HG02970 (cell line): ENCODE results near the gene CRYBG1.
"Not testable (repeated sequence)": the region's sequence is repeated elsewhere in the genome, so short reads cannot be mapped to it uniquely, and the experiment has no call there.

Experiments
- ATAC-seq: cut with Tn5 transposase; IDR thresholded peaks from one replicate; pipeline ENCODE4 v1.9.1; 2021; ENCODE audit warnings: mild to moderate bottlenecking, moderate library complexity, moderate number of reproducible peaks; ENCODE audit not compliant: unreplicated experiment, low FRiP score

CRYBG1 gene

GRCh38 chr6:106546691-106547414 lies 186.3 kb downstream of the CRYBG1 start:
- ATAC-seq: no peak

DNA sequence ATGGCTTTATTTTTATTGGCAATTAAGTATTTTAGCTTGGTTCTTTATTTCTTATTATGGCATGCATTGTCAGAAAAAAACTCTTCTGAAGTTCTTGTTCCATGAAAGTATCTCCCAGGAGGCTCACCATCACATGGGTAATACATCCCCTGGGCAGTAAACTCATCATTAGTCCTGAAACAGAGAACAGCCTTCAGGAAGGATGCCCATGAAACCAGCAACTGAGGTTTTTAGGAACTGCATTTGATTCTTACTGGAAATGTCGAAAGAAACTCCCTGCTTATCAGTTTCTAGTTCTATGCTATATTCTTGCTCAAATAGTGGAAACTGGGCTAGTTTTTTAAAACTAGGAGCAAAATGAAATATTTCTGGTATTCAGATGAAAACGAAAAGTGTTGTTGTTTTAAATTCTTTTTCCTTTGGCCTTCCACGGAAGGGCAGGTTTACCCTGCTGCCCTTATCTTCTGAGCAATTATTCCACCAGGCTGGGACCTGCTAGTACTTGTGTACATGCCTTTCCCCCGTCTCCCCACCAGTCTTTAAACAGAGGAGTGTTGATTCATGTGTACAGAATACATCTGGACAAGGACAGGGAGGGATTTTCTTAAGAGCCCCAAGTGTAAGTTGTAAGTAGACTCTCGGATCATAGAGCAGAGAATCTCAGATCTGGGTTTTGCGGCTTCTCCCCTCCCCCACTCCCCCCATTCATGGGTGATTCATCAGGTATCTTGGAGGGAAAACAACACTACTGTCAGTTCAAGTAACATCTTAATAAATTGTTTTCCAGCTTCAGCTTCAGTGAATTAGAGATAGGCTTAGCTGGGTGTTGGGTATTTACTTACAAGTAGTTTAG lies 187.3 kb downstream of the CRYBG1 start:
- ATAC-seq: no peak

GRCh38 chr6:106548926-106549455 lies 188.5 kb downstream of the CRYBG1 start:
- not testable (repeated sequence) for ATAC-seq

GRCh38 chr6:106549521-106549920 lies 189.0 kb downstream of the CRYBG1 start:
- no peak for ATAC-seq

DNA sequence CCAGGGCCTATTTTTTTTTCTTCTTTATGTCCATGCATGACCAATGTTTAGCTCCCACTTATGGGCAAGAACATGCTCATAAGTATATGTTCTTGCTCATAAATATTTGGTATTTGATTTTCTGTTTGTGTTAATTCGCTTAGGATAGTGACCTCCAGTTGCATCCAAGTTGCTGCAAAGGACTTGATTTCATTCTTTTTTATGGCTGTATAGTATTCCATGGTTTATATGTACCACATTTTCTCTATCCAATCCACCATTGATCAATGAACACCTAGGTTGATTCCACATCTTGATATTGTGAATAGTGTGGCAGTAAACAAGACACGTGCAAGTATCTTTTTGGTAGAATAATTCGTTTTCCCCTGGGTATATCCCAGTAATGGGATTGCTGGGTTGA lies 190.6 kb downstream of the CRYBG1 start:
- no peak for ATAC-seq

DNA sequence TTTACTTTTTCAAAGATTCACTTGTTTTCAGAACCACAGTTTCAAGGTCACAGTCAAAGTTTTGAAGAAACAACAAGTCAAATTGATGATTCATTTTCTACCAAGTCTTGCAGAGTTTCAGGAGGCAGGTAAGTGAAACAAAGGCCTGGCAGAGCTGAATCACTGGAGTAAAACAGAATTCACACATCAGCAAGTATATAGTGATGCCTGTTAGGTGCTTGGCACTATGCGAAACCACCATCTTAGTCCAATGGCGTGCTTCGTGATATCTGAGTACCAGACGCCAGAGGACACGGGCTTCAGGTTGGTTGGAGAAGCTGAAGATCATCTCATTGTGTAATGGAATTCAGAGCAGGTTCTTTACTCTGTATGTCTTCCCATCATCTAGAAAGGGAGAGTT lies 192.9 kb downstream of the CRYBG1 start:
- no peak for ATAC-seq

GRCh38 chr6:106555767-106556166 lies 195.2 kb downstream of the CRYBG1 start:
- no peak for ATAC-seq

GRCh38 chr6:106556368-106556960 lies 195.9 kb downstream of the CRYBG1 start:
- no peak for ATAC-seq

DNA sequence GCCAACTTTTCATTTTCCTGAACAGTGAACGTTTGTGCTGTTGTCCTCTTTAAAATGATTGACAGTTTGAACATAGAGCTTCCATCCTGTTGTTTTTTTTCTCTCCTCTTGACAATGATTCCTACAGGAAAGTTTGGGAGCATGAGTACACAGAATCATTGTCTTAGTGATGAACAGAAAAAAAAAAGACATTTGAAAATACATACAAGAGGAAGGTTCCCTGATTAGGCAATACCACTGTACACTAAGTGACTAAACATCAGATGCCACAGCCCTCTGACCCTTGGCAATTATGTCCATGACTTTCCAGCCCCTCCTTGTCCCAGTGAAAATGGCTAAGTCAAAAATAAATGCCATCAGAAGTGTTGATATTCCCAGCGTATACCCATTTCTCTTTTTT lies 197.3 kb downstream of the CRYBG1 start:
- ATAC-seq: no peak

DNA sequence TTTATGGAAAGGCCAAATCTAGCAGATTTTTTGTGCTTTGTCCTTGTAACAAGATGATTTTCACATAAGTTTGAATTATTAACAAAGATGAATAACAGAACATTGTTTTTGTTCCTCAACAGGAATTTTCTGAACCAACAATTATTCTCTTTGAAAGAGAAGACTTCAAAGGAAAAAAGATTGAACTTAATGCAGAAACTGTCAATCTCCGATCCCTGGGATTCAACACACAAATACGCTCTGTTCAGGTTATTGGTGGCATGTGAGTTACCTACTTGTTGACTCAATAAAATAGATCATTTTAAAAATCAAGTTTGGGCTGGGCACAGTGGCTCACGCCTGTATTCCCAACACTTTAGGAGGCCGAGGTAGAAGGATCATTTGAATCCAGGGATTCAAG lies 197.8 kb downstream of the CRYBG1 start:
- no peak for ATAC-seq

DNA sequence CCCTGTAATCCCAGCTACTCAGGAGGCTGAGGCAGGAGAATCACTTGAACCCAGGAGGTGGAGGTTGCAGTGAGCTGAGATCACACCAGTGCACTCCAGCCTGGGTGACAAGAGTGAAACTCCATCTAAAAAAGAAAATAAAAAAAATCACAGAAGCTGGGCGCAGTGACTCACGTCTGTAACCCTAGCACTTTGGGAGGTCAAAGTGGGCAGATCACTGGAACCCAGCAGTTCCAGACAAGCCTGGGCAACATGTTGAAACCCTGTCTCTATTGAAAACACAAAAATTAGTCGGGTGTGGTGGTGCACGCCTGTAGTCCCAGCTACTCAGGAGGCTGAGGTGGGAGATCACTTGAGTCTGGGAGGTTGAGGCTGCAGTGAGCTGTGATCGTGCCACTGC lies 199.1 kb downstream of the CRYBG1 start:
- not testable (repeated sequence) for ATAC-seq

DNA sequence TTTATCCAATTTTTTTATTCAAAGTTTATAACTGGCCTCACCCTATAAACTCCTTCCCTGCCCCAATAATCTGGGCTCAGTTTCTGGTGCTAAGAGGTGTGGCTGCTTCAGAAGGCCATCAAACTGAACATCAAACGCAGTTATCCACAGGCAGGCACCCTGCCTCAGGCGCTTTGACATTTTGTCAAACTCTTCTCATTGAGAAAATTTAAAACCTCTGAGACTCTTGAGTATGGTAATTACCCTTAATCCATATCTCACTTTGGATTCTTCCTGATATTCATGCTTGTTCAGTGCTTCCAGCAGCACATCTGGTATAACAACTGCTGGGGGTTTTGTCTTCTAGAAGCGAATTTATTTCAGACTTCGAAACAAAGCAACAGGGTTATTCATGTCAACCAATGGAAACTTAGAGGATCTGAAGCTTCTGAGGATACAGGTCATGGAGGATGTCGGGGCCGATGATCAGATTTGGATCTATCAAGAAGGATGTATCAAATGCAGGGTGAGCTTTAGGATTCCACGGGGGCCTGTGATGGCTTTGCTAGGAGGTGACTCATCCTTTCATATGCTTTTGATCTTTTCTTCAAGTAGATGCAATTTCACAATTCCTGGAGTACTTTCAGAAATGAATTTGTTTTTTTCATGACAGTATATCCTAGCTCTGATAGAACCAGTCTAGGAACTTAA lies 200.6 kb downstream of the CRYBG1 start:
- ATAC-seq: no peak

DNA sequence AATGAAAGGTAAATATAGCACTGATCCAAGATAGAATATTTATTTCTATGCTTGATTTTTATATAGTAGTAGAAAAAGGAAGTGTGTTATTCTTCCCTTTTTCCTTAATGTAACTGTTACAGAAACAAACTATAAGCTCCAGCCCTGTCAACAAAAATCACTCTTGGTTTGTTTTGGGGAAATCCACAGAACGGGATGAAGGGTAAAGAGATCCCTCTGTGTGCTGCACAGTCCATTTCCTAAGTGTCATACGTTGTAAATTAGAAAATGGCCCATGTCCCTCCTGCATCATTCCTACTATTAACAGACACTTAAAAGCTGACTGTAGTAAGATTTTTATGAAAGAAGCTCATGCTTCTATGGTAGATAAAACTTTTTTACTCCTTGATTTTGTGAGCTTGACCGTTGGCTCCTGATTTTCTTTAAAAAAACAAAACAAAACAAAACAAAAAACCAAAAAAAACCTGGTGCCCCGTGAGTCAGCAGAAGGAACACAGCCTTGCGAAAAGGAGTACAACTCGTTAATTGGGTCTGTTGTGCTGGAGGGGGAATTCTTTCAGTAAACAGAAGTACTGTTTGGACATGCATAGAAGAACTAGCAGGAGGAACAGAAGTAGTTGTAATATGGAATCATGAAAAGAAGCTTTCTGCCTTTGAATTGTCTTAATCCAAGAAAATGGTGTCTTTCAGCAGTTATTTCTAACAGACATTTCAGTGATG lies 201.3 kb downstream of the CRYBG1 start:
- ATAC-seq: no peak

- no peak for ATAC-seq
Observed at GRCh38 chr6:106563614-106564013, 203.1 kb downstream of the CRYBG1 start.

- no peak for ATAC-seq
Observed at GRCh38 chr6:106564476-106564875, 204.0 kb downstream of the CRYBG1 start.

DNA sequence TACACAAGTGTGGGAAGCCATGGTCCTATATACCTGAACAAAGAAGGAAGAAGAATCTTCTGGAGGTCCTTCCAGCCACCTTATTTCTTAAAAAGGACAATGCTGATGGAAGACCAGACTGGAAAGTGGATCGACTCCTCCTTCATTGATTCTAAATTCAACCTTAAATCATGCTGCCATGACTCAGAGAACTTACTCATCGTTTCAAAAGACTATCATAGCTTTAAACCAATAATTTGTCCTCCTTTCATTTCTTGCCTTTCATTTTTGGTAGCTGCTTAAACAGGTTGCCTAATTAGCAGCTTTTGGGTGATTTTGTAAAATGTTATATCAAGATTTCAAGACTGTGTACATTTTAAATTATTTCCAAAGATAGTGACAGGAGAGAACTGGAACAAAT lies 208.0 kb downstream of the CRYBG1 start:
- ATAC-seq: no peak

DNA sequence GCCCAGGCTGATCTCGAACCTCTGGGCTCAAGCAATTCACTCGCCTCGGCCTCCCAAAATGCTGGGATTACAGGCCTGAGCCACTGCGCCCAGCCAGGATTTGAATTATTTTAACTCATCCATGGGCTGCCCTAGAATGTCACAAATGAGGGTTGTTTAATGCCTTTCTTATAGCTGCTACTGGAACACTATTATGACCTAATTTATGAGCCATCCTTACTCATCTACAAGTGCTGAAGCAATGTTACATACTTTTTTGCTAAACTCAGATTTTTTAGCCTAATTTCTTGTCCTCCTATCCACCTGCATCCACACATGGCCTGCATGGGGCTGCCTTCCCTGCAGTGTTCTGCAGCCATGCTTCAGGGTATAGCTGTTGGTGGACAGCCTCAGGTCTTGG lies 208.9 kb downstream of the CRYBG1 start:
- ATAC-seq: no peak

GRCh38 chr6:106572436-106572835 lies 211.9 kb downstream of the CRYBG1 start:
- no peak for ATAC-seq

DNA sequence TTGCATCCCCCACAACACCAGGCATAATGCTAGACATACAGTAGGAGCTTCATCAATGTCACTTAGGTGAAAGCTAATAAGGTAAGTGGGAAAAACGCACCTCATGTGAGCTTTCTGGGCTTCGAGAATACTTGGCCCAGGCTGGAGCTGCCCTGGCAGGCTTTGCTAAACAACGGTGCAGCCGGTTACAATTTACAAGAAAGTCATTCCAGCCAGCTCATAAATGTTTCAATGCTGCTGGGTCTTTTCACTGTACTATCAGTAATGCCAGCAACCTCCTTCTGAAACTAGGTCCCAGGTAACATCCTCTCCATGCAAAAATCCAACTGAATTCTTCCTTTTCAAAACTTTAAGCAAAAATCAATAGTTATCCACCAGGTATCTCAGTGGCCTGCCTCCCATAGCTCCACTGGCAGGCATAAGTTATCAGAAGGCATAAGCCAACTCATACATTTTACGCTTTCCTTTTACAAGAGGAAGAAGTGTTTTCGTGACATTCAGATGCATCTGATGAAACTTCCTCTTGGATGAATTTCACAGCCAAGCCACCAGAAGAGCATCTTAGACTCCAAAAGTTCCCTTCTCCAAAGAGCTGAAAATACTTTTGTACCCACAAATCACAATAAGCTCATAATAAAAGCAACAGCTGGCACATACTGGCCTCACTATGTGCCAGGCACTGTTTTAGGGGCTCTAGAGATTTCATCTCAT lies 212.5 kb downstream of the CRYBG1 start:
- no peak for ATAC-seq
